ENCODE results near the gene FBXO42.
A peak's percentile ranks its signal among the peaks of the same experiment; 100 is the strongest.
"Not testable (repeated sequence)": the region's sequence is repeated elsewhere in the genome, so short reads cannot be mapped to it uniquely, and the experiment has no call there.

Gene FBXO42

GRCh38 chr1:16371725-16372124, 19.4 kb upstream of the FBXO42 start:
- no peak for DNase-seq

- DNase-seq = no peak
Measured at GRCh38 chr1:16369821-16370220, 17.5 kb upstream of the FBXO42 start.

- peak; percentile 56 for DNase-seq
Measured at GRCh38 chr1:16367968-16368890, 15.9 kb upstream of the FBXO42 start.

GRCh38 chr1:16367258-16367967, 15.1 kb upstream of the FBXO42 start:
- DNase-seq = peak; percentile 92

GRCh38 chr1:16366722-16367257, 14.5 kb upstream of the FBXO42 start, which contains the start of gene SZRD1:
Gene SZRD1, plus strand, starts transcription at chr1:16367242. Its CDS starts 16 bp downstream, at chr1:16367258.
- peak; percentile 99 for DNase-seq

- not testable (repeated sequence) for DNase-seq
Measured at GRCh38 chr1:16365146-16365498, 12.8 kb upstream of the FBXO42 start.

- DNase-seq = no peak
Measured at GRCh38 chr1:16356867-16357266, 4.6 kb upstream of the FBXO42 start.

GRCh38 chr1:16354619-16355018, 2.3 kb upstream of the FBXO42 start:
- no peak for DNase-seq

- no peak for DNase-seq
Measured at GRCh38 chr1:16352842-16353535, 709 bp upstream of the FBXO42 start.

- peak; percentile 42 for DNase-seq
Measured at GRCh38 chr1:16351456-16351993, 755 bp downstream of the FBXO42 start.

- no peak for DNase-seq
Measured at GRCh38 chr1:16349847-16350406, 2.4 kb downstream of the FBXO42 start.

- no peak for DNase-seq
Measured at GRCh38 chr1:16348414-16349182, 3.7 kb downstream of the FBXO42 start.

- DNase-seq = not testable (repeated sequence)
Measured at GRCh38 chr1:16343276-16343675, 9.0 kb downstream of the FBXO42 start.

GRCh38 chr1:16342331-16343062, 9.8 kb downstream of the FBXO42 start:
- no peak for DNase-seq

GRCh38 chr1:16340673-16341072, 11.6 kb downstream of the FBXO42 start:
- no peak for DNase-seq

GRCh38 chr1:16338961-16339360, 13.3 kb downstream of the FBXO42 start:
- DNase-seq = no peak

GRCh38 chr1:16334655-16335340, 17.5 kb downstream of the FBXO42 start:
- DNase-seq = no peak

GRCh38 chr1:16326833-16327404, 25.4 kb downstream of the FBXO42 start:
- DNase-seq = no peak

- peak; percentile 44 for DNase-seq
Measured at GRCh38 chr1:16324456-16324890, 27.8 kb downstream of the FBXO42 start.

All from femur (tissue), 1 donor.